ENCODE measurements around the gene OVOL3.

The OVOL3 gene

DNA sequence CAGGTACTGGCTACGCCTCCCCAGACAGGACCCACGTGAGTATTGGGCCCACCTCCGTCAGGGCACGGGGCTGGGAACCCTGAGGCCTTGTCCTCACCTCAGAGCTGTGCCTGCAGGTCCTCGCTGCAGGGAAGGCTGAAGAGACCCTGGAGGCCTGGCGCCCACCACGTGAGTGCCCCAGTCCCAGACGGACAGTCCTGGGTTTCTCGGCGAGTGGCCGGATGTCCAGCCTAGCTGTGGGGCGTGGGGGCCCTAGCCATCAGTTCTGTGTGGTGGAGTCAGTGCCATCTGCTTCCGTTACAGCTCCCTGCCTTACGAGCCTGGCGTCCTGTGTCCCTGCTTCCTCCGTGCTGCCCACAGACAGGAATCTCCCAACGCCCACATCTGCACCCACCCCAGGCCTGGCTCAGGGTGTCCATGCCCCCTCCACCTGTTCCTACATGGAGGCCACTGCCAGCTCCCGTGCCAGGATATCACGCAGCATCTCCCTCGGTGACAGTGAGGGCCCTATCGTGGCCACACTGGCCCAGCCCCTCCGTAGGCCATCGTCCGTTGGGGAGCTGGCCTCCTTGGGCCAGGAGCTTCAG is 7.8 kb upstream of the OVOL3 start:
- no peaks in the 10 kb centered on the region for H4K20me1 ChIP-seq (ENCODE audit: control insufficient read depth, insufficient read depth, low read depth, low read length)
- no peaks in the 10 kb centered on the region for H3K9me3 ChIP-seq (ENCODE audit: control insufficient read depth, insufficient read depth, low read length)
- no peaks in the 10 kb centered on the region for H3K79me2 ChIP-seq (ENCODE audit: control insufficient read depth, low read length)
- no peak for TF ChIP-seq EZH2phosphoT487 (IDR thresholded peaks at IDR 0.05; ENCODE audit: borderline replicate concordance, low read length)
- TF ChIP-seq, protein P1, sequence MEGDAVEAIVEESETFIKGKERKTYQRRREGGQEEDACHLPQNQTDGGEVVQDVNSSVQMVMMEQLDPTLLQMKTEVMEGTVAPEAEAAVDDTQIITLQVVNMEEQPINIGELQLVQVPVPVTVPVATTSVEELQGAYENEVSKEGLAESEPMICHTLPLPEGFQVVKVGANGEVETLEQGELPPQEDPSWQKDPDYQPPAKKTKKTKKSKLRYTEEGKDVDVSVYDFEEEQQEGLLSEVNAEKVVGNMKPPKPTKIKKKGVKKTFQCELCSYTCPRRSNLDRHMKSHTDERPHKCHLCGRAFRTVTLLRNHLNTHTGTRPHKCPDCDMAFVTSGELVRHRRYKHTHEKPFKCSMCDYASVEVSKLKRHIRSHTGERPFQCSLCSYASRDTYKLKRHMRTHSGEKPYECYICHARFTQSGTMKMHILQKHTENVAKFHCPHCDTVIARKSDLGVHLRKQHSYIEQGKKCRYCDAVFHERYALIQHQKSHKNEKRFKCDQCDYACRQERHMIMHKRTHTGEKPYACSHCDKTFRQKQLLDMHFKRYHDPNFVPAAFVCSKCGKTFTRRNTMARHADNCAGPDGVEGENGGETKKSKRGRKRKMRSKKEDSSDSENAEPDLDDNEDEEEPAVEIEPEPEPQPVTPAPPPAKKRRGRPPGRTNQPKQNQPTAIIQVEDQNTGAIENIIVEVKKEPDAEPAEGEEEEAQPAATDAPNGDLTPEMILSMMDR (IDR thresholded peaks at IDR 0.05; ENCODE audit: low read depth, low read length, poor library complexity, severe bottlenecking): no peak
- H3K36me3 ChIP-seq (ENCODE audit: control insufficient read depth, low read length): peaks cover 76% of the 10 kb centered on the region
- no peaks in the 10 kb centered on the region for H3K9me2 ChIP-seq (replicated peaks; ENCODE audit: control insufficient read depth, low read length)
- H3K27ac ChIP-seq (ENCODE audit: low read depth, low read length): no peak overlapping the region
- no peak overlapping the region for H3K4me2 ChIP-seq (ENCODE audit: low read length)
- no peaks in the 10 kb centered on the region for H3K4me1 ChIP-seq (ENCODE audit: control insufficient read depth, low read length)
- no peak overlapping the region for H3K4me3 ChIP-seq (ENCODE audit: low read length)
- H3F3A ChIP-seq (ENCODE audit: control insufficient read depth, insufficient read depth): no peaks in the 10 kb centered on the region
- H3K27me3 ChIP-seq (ENCODE audit: control insufficient read depth, low read length): no peaks in the 10 kb centered on the region

DNA sequence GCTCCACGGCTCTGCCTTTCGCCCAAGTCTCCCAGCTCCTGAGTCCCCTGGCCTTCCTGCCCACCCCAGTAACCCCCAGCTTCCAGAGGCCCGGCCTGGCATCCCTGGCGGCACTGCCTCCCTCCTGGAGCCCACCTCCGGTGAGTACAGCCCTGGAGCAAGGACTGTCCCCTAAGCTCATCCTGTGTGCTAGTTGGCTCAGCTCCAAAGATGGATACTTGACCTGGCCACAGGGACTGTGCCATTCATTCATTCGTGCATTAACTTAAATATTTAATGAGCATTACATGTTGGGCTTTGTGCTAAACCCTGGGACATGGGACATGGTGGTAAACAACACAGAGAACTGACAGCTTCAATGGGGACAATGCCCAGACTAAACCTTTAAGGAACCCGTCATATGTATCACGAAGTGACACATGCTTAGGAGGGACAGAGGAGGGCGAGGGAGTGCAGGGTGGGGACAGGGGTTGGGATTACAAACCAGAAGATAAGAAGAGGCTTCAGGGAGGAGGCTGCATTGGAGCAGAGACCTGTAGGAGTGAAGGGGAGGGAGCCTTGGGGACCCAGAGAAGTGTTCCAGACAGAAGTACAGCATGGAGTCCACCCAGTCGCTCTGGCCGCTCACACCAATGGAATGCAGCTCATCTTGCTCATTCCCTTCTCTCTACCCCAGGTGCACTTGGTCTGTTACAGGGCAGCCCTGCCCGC is 6.9 kb upstream of the OVOL3 start:
- H3K4me1 ChIP-seq (ENCODE audit: control insufficient read depth, low read length): no peaks in the 10 kb centered on the region
- H3F3A ChIP-seq (ENCODE audit: control insufficient read depth, insufficient read depth): no peaks in the 10 kb centered on the region
- TF ChIP-seq, protein P1 (IDR thresholded peaks at IDR 0.05; ENCODE audit: low read depth, low read length, poor library complexity, severe bottlenecking): no peak
- TF ChIP-seq EZH2phosphoT487 (IDR thresholded peaks at IDR 0.05; ENCODE audit: borderline replicate concordance, low read length): no peak
- no peaks in the 10 kb centered on the region for H3K27me3 ChIP-seq (ENCODE audit: control insufficient read depth, low read length)
- H3K9me2 ChIP-seq (replicated peaks; ENCODE audit: control insufficient read depth, low read length): no peaks in the 10 kb centered on the region
- H3K4me2 ChIP-seq (ENCODE audit: low read length): no peak overlapping the region
- H3K27ac ChIP-seq (ENCODE audit: low read depth, low read length): no peak overlapping the region
- H3K9me3 ChIP-seq (ENCODE audit: control insufficient read depth, insufficient read depth, low read length): no peaks in the 10 kb centered on the region
- peaks cover 72% of the 10 kb centered on the region for H3K36me3 ChIP-seq (ENCODE audit: control insufficient read depth, low read length)
- H3K4me3 ChIP-seq (ENCODE audit: low read length): no peak overlapping the region
- H3K79me2 ChIP-seq (ENCODE audit: control insufficient read depth, low read length): no peaks in the 10 kb centered on the region
- H4K20me1 ChIP-seq (ENCODE audit: control insufficient read depth, insufficient read depth, low read depth, low read length): no peaks in the 10 kb centered on the region

DNA sequence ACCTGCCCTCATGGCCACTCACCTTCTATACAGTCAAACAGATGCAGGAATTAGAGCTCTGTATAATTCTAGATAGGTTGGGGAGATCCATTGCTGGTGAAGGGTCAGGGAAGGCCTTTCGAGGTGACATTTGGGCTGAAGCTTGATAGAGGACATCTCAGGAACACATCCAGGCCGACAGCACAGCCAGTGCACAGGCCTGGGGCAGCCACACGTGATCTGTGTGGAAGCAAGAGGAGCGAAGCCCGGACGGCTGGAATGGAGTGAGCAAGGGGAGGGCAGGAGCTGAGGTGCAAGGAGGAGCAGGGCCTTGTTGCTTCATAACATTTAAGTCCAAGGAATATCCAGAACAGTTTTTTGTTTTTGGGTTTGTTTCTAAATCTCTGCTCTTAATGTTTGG is 4.5 kb upstream of the OVOL3 start:
- peaks cover 7% of the 10 kb centered on the region; the same call in 1 of the 2 replicates for H3K4me1 ChIP-seq (ENCODE audit: control insufficient read depth, low read length)
- no peaks in the 10 kb centered on the region for H3K9me2 ChIP-seq (replicated peaks; ENCODE audit: control insufficient read depth, low read length)
- no peaks in the 10 kb centered on the region for H3F3A ChIP-seq (ENCODE audit: control insufficient read depth, insufficient read depth)
- no peaks in the 10 kb centered on the region for H3K79me2 ChIP-seq (ENCODE audit: control insufficient read depth, low read length)
- no peak overlapping the region for H3K27ac ChIP-seq (ENCODE audit: low read depth, low read length)
- H3K4me3 ChIP-seq (ENCODE audit: low read length): no peak overlapping the region
- no peaks in the 10 kb centered on the region for H3K9me3 ChIP-seq (ENCODE audit: control insufficient read depth, insufficient read depth, low read length)
- peaks cover 53% of the 10 kb centered on the region for H3K36me3 ChIP-seq (ENCODE audit: control insufficient read depth, low read length)
- no peak overlapping the region for H3K4me2 ChIP-seq (ENCODE audit: low read length)
- no peaks in the 10 kb centered on the region for H4K20me1 ChIP-seq (ENCODE audit: control insufficient read depth, insufficient read depth, low read depth, low read length)
- no peaks in the 10 kb centered on the region for H3K27me3 ChIP-seq (ENCODE audit: control insufficient read depth, low read length)
- TF ChIP-seq EZH2phosphoT487 (IDR thresholded peaks at IDR 0.05; ENCODE audit: borderline replicate concordance, low read length): no peak
- TF ChIP-seq, protein P1 (IDR thresholded peaks at IDR 0.05; ENCODE audit: low read depth, low read length, poor library complexity, severe bottlenecking): no peak
